CD4-positive, alpha-beta T cell treated with Interleukin-2 at 100 ng/mL for 4 hours (primary cell): ENCODE results near the gene TMPRSS6.

Experiments used
- DNase-seq: peaks from one replicate; pipeline ENCODE4 v3.0.0-alpha.2; 2020; ENCODE audit warnings: low spot score

Gene TMPRSS6

DNA sequence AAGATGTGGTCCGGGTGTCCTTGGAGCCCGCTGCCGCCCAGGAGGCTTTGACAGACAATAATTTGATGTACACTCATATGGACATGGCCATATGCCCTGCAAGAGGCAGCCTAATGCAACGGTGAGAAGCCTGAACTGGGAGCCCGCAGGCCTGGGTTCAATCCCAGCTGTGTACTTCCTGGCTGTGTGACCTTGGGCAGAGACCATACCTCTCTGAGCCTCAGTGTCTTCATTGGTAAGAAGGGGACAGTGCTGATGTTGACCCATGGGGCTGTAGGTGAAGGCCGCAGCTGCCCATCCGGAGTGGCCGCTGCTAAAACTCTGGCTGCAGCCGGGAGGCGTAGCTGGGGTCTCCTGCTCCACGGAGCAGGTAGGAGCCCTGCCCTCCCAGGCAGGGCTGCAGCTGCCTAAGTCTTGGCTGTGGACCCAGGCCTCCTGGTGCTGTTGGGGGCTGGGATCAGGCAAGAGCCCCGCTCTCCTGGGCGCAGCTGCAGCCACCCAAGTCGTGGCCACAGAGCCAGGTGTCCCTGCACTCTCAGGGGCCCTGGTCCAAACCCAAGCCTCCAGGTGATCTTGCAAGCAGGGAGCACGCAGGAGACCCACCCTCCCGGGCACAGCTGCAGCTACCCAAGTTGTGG, 31.3 kb upstream of the TMPRSS6 start:
- DNase-seq = no peak

DNA sequence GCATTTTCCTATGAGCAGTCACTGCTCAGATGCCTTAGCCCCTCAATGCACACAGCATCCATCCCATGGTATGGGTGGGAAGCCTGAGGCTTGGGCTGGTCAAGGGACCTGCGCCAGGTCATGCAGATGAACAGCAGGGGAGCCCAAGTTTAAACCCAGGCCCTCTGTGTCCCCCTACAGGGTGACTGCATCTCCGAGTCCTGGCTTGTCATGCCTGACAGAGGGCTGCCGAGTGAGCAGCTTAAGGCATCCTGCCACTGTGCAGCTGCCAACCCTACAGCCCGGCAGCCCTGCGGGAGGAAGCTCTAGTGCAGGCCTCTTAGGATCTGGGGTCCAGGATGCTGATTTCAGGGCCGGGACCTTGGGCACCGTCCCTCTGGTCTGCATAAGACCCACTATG, 30.2 kb upstream of the TMPRSS6 start:
- DNase-seq = no peak

DNA sequence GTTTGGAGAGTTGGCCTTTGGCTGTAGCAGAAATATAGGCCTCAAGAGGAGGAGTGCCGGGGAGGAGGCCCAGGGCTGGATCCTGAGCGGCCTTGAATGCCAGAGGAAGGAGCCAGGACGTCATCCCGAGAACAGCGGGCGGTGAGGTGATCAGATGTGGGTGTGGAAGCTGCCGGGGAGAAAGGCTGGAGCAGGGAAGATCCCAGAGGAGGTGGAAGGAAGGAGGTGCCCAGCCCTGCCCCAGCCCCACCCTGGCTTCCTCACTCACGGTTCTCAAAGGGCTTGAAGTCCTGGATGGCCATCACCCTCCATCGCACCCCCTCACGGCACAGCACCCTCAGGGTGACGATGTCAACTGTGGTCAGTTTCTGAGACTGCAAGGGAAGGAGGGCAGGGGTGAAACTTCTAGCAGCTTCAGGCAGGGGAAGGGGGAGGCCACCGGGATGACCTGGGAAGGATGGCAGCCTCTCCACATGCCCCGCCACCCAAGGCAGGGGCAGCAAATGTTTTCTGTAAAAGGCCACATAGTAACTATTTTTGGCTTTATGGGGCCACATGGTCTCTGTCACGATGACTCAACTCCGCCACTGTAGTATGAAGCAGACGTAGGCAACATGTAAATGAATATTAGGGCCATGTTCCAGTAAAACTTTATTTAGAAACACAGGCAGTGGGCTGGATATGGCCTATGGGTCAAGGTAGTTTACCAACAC, 29.5 kb upstream of the TMPRSS6 start:
- no peak for DNase-seq

DNA sequence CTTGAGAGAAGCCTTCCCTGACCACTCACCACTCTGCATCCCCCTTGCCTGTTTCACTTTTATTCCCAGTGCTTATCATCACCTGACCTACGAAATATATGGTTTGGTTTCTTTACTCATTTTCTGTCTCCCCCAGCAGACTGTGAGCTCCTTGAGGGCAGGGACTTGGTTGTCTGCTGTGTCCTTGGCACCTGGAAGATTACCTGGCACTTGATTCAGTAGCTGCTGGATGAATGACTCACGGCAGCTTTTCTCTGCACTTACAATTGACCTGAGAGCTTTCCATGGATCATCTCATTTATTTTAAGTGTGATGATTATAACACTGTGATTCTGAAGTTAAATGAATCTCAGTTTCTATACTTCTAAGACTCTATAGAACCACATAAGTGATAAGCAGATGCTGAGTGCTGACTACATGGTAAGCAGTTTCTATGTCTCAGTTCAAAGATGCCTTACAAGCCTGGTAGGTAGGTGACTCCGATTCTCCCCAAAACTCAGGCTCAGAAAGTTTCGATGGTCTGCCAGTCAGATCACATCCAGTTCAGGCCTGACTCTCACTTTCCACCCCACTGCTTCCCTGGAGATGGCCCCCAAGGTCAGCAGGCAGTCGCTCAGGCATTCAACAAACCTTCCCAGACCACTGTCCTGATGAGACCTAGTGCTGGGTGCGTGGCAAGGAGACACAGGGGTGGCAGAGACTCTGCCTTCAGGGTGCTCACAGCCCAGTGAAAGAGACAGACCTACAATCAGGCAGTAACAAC, 28.6 kb upstream of the TMPRSS6 start:
- no peak for DNase-seq

DNA sequence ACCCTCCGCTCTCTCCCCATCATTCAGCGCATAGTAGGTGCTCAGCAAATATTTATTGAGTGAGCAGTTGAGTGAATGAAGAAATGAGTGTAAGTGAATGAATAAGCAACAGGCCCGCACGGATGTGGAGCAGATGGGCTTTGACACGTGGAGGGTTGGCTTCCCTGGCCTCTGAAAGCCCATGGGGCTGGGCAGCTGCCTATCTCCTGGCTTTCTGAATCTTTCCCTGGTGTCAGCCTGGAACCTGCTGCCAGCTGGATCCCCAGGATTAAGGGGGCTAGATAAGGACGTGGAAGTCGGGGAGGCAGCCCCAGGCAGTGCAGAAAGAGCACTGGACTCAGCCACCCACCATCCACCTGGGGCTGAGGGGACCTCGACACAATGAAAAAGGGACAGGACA, 27.6 kb upstream of the TMPRSS6 start:
- DNase-seq = no peak

DNA sequence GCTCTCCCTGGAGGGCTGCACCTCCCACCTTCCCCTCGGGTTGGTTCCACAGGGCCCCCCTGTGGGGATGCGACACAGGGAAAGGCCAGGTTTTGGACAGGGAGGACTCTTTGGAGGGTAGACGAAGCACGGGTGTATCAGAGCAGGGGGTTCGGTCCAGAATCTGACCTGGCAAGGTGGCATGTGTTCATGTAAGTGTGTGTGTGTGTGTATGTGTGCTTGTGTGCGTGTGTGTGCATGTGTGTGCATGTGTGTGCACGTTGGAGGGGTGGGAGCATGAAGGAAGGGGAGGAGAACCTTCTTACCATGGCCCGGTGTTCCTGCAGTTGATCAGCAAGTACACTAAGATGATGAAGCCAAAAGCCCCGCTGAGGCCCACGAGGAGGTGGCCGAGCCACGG, 25.5 kb upstream of the TMPRSS6 start:
- DNase-seq = no peak

DNA sequence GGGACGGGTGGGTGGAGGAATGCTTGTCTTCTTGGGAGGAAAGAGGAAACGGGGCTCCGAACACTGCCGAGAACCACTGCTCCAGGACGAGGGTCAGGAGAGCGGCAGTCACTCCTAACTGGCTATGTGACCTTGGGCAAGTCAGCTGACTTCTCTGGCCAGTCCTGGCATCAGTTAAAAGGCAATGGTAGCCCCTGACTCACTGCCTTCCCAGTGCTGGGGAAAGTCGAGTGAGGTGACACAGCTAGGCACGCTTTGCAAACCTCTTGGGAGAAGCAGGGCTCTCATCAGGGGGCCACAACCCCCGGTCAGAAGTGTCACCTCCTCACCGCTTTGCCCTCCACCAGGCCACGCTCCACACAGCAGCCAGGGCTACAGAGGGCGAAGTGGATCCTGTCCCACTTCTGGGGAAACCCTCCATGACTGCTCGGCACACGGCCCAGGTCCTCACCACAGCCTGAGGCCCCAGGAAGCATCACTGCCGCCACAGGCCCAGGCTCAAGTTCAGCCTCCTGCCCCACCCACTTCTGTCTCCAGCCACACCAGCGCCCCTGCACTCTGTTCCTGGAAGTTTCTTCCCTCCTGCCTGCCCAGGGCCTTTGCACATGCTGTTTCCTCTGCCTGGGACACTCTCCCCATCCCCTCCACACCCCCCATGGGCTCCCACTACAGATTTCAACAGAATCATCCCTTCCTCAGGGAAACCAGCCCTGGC, 23.9 kb upstream of the TMPRSS6 start:
- DNase-seq = no peak

DNA sequence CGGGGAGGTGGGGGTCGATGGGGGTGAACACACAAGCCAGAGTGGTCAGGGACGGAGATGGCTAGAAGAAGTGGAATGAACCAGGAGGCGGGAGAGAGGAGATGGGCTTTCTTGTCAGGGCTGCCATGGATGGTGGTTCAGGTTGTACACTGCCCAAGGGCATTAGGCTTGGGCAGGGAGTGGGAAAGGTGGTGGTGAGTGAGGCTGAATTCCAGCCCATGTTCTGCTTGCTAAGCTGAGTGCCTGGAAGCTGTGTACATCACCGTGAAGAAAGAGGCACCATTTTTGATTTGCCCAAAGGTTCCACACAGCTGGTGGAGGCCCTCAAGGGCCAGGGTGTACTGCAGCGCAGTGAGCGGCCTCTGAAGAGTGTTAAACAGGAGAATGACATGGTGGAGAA, 23.3 kb upstream of the TMPRSS6 start:
- no peak for DNase-seq

DNA sequence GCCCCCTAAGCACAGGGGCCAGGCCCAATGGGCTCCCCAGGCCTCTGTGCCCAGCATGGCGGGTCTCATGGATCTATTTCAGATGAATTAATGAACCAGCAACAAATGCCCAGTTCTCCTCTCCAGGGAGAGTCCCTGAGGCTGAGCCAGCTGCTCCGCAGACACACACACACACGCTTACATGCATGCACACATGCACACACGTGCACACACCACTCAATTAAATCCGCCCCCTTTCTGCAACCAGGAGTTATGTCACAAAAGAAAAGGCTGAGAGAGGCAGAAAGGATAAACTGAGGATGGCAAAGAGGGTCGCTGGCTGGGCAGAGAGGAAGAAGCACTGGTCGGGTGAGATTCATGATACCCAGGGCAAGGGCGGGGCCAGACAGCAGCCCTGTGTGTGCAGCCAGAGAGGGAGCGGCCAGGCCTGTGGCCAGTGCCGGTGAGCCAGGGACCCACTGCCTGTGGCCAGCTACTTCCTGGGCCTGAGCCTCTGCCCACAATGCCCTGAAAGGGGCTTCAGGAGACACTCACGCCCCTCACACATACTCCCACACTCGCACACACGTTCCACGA, 20.4 kb upstream of the TMPRSS6 start:
- DNase-seq = no peak

DNA sequence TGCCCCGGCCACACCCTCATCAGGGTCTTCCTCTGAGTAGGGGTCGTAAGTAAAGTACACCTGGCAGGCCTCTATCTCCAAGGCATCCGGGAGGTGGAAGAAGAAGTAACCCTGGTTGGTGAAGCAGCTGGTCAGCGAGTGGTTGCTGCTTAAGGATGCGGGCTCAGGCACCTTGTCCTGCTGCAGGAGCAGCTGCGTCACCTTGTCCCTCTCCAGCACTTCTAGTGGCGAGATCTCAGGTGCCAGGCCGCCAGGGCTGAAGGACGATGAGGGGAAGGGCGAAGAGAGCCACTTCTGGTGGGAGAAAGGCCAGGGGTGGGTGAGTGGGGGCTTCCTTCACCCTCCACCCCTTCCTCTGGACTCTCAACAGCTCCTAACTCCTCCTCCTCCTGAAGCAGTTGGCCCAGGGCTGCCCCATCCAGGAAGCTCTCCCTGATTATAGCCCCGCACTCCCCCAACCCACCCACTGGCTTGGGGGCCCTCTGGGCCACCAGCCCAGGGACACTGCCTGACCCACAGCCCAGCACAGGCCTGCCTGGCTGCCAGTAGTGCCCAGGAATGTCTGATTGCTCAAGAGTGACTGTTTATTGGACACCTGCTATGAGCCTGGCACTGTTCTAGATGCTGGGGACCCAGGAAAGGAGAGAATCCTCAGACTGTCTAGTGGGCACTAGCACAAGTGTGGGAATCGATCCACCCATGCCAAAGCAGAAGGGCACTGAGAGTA, 19.2 kb upstream of the TMPRSS6 start:
- DNase-seq = no peak

DNA sequence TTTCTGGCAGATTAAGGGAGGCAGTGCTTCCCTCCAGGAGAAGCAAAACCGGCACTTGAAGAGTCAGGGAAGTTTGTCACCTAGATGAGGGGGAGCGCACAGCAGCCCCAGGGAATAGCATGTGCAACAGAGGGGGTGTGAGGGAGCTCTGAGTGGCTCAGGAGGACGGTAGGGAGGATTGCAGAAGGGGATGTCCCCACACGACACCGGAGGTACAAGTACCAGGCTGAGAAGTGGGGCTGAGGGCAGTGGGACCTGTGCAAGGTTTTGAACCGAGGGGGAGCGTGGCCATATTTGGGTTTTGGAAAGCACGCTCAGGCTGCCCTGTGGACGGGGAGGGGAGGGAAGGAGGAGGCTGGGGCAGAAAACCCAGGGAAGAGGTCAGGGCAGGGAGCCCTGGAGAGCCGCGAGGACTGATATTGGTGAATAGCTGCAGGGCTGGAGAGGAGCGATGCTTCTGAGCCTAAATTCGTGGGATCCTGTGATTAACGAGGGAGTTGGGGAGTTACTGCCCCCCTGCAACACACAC, 17.9 kb upstream of the TMPRSS6 start:
- DNase-seq = no peak

DNA sequence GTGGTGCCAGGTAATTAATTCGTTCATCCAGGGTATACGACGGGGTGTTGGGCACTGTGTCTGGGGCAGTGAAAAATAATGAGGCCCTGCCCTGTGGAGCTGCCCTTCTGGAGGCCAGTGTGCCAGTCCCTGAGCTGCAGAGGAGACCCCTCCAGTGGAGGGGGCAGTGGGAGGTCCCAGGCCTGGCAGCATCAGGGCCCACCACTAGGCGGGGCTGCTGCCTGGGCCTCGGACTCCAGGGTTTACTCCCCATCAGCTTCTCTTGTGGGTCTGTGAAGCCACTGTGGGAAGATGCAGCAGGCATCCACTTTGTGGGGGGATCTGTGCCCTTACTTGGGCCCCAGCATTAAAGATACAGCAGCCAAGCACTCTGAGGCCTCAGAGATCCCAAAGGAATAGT, 17.4 kb upstream of the TMPRSS6 start:
- DNase-seq = no peak

DNA sequence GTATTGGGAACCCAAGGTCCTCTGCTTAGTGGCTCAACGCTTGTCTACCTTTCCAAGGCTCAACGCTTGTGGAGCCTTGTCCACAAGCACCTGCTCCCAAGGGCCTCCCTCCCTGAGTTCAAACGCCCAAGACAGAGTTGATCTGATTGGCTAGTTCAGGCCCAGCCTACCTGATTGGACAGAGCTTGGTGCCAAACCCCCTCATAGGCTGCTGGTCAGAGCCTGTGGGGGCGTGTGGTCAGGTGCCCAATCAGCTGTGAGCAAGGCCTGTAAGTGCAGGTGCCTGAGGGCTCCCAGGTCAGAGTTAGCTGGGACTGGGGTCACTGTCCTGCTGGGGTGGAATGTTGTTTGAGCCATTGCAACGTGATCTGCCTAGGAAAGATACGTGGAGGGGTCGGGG, 16.9 kb upstream of the TMPRSS6 start:
- DNase-seq = no peak

DNA sequence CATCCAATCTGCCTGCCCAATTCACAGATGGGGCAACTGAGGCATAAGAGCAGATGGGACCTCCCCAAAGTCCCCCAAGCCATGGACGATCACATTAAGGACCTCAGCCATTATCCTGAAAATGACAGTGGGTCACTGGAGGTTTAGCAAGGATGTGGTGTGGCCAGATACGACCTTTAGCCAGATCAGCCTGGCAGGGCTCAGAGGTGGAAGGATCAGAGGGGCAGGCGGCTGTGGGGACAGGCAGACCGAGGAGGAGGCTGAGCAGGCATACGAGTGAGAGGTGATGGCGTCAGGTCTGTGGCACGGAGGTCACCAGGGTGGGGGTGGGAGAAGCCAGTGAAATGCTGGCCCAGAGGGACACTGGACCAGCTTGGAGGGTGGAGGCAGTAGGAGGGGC, 14.1 kb upstream of the TMPRSS6 start:
- DNase-seq = no peak

DNA sequence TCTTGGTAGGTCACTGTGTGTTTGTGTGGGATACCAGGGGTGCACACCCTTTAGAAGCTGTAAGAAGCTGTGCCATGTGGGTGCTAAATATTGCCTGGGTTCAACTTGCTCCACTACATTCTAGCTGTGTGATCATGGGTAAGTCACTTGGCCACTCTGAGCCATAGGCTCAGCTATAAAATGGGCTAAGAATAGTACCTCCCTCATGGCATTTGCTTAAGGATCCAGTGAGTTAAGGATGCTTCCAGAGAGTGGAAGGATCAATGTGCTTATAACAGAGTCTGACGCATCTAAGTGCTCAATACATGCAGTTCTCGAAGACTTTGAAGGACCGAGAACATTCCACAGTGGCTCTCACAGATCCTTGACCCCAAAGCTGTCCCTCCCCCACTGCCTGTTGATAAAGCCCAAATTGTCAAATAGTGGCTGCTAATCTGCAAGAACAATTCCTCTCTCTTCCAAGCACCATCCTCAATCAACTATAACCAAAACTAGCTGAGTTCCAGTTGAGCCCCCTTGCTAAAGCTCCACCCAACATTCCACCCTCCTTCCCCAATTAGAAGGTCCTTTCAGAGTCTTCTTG, 13.2 kb upstream of the TMPRSS6 start:
- no peak for DNase-seq

DNA sequence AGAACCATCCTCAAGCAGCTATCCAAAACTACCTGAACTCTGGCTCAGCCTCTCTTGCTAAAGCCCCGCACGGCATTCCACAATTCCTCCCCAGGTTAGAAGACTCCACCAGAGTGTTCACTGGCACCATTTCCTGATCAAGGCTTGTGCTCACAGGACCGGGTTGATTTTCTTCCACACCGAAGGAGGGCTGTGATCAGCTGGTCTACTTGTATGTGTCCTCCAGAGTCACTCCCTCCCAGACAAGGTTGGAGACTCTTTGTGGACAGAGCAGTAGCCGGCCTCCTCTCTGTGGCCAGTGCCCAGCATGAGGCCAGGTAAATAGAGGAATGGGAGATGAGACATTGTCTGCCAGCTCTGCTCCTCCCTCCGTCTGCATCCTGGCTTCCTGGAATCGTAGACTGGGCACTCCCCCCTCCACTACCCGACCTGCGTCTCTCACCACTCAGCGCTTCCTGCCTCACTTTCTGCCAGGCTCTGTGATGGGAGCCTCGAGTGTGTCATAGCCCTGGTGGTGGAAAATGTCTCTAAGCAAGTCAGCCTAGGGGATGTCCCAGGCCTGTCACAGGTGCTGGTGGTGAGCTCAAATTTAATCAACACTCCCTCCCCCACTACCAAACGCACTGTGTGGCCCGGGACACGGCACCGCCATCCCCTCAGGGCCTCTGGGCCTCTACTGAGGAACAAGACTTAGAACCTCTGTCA, 12.5 kb upstream of the TMPRSS6 start:
- peak; percentile 97 for DNase-seq

DNA sequence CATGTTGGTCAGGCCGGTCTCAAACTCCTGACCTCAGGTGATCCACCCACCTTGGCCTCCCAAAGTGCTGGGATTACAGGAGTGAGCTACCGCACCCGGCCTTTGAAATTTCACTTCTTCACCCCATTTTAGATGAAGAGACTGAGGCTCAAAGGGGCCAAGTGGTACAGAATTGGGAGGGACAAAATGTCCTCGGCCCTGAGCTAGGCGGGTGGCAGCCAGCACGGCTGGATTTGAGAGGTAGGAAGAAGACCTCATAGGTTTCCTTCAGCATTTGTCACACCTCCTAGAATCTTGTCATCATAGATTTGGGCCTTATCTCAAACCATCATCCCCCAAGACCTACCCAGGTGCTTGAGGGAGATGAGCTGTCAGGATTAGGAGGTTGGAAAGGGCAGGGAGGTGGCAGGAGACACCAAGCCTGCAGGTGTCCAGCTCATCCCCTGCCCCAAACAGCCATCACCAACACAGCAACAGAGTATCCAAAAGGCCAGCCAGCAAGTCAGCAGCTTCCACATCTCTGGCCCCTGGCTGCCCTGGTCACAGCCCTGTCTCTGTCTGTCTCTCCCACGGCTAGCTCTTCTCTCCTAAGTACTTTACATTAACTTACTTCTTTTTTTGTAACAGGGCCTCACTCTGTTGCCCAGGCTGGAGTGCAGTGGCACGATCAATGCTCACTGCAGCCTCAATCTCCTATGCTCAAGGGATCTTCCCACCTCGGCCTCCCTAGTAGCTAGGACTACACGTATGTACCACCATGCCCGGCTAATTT, 11.2 kb upstream of the TMPRSS6 start:
- DNase-seq = no peak

DNA sequence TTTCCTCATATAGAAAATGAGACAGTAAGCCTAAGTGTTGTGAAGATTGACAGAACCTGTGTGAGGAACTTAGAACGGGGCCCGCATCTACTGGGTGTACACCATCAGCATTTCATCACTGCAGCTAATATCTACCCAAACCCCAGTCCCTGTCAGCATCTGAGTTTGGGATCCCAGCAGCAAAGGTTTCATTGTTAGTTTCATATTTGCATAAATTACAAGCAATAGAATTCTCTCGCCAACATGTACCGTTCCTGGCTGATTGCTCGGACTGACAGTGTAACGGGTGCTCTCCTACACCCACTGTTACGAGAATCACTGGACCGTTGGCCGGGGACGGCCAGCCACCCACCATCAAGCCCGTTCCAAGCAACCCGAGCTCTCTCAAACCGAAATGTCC, 10.4 kb upstream of the TMPRSS6 start:
- no peak for DNase-seq

DNA sequence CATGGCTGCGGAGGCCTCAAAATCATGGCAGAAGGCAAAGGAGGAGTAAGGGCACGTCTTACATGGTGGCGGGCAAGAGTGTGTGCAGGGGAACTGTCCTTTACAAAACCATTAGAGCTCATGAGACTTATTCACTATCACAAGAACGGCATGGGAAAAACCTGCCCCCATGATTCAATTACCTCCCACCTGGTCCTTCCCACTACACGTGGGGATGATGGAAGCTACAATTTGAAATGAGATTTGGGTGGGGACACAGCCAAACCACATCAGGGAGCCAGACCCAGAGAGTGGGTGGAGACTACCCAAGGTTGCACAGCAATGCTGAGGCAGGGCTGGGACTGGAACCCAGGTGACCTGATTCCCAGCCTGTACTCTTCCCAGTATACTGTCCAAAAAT, 8.6 kb upstream of the TMPRSS6 start:
- DNase-seq = no peak

DNA sequence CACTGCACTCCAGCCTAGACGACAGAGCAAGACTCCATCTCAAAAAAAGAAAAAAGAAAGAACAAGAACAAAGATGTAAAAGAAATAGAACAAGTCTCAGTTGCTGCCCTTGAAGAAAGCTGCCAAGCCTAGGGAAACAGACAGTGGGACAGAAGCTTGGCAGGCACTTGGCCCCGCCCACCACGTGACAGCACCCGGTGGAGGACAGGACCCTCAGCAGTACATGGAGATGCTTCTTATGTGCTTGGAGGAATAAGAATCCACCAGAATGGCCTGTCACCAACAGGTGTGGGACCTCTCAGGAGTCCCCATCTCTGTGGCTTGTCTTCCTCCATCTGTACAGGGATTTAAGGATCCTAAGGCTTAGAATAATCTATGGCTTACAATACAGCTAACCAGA, 7.6 kb upstream of the TMPRSS6 start:
- DNase-seq = no peak
